ENCODE data around the gene ITGB7.
A peak's percentile ranks its signal among the peaks of the same experiment; 100 is the strongest.

- TF ChIP-seq CTCF (IDR thresholded peaks at IDR 0.05) (no peak), POLR2A (IDR thresholded peaks at IDR 0.05) (peak in 1 of 2 donors; percentile 11)
Measured at GRCh38 chr12:53231921-53232645, 25.0 kb upstream of the ITGB7 start, which contains the start of gene RARG.
